GM13976 (cell line): ENCODE measurements around the gene TAF6.

ENCODE experiments used
- DNase-seq: peaks from one replicate; pipeline ENCODE4 v3.0.0; 2012; ENCODE audit warnings: low spot score
- in situ Hi-C: fragments of 300-500 bp; cut with MboI; formaldehyde crosslinking; loops from one replicate; pipeline ENCODE4 v1.12.0; 2022; ENCODE audit warnings: low sequenced_read_pairs, mixed read lengths, inconsistent platforms; ENCODE audit not compliant: unreplicated experiment
- TF ChIP-seq, protein P1 (sequence below): IDR thresholded peaks from 2 replicates; pipeline ENCODE4 v1.5.1; 2012; ENCODE audit warnings: borderline replicate concordance, mild to moderate bottlenecking; ENCODE audit not compliant: insufficient read depth; ENCODE audit errors: extremely low read depth, missing control alignments, control extremely low read depth

TAF6 gene

DNA sequence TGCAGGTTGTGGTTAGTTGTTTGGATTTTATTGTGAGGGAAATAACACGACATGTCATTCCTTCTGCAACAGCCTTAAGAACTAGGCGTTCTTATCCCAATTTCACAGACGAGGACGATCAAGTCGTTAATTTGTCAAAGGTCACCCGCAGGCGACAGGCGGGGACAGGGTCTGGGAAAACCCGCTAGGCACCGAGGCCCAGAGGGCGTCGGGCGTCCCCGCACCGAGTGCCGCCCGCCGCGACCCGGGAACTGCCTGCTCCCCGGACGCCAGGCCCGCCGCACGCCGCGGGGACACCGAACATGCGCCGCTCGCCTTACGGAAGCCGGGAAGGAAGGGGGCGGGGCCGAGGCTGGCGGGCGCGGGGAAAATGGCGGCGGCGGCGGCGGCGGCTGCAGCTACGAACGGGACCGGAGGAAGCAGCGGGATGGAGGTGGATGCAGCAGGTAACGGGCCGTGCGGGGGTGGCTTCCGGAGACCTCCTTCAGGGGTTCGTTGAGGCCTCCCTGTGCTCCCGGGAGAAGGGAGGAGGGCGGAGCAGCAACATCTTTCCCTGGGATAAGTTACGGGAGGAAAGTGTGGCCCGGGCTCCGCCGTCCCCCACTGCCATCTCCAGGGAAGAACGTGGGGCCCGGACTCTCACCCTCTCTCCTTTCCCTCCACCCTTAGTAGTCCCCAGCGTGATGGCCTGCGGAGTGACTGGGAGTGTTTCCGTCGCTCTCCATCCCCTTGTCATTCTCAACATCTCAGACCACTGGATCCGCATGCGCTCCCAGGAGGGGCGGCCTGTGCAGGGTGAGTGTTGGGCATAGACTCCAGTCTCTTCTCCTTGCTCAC is 30.3 kb downstream of the TAF6 start, which contains the start of gene COPS6:
TSS of gene COPS6 (plus strand) at position 349 of the 837 bp plus-strand sequence. CDS start at position 371, 22 bp downstream.
- in situ Hi-C loops, result no loop called here

DNA sequence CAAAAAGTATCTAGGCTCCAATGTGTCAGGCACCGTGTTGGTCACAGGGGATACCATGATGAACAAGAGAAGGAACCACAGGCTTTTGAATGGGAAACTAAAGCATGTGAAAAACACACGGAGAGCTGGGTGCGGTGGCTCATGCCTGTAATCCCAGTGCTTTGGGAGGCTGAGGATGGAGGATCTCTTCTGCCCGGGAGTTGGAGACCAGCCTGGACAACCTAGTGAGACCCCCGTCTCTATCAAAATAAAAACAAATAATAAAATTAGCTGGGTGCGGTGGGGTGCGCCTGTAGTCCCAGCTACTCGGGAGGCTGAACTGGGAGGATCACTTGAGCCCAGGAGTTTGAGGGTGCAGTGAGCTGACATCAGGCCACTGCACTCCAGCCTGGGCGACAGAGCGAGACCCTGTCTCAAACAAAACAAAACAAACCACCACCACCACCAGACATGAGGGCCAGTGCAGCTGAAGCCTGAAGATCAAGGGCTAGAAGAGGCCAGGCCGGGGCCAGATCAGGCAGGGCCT is 31.0 kb downstream of the TAF6 start:
- TF ChIP-seq, protein P1, sequence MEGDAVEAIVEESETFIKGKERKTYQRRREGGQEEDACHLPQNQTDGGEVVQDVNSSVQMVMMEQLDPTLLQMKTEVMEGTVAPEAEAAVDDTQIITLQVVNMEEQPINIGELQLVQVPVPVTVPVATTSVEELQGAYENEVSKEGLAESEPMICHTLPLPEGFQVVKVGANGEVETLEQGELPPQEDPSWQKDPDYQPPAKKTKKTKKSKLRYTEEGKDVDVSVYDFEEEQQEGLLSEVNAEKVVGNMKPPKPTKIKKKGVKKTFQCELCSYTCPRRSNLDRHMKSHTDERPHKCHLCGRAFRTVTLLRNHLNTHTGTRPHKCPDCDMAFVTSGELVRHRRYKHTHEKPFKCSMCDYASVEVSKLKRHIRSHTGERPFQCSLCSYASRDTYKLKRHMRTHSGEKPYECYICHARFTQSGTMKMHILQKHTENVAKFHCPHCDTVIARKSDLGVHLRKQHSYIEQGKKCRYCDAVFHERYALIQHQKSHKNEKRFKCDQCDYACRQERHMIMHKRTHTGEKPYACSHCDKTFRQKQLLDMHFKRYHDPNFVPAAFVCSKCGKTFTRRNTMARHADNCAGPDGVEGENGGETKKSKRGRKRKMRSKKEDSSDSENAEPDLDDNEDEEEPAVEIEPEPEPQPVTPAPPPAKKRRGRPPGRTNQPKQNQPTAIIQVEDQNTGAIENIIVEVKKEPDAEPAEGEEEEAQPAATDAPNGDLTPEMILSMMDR, result no peak
- in situ Hi-C loops, result no loop called here
- DNase-seq, result no peak

More for the DNA sequence above, 30.3 kb downstream of the TAF6 start, which contains the start of gene COPS6:
- DNase-seq, result peak; percentile 91
- TF ChIP-seq, protein P1, result no peak

DNA sequence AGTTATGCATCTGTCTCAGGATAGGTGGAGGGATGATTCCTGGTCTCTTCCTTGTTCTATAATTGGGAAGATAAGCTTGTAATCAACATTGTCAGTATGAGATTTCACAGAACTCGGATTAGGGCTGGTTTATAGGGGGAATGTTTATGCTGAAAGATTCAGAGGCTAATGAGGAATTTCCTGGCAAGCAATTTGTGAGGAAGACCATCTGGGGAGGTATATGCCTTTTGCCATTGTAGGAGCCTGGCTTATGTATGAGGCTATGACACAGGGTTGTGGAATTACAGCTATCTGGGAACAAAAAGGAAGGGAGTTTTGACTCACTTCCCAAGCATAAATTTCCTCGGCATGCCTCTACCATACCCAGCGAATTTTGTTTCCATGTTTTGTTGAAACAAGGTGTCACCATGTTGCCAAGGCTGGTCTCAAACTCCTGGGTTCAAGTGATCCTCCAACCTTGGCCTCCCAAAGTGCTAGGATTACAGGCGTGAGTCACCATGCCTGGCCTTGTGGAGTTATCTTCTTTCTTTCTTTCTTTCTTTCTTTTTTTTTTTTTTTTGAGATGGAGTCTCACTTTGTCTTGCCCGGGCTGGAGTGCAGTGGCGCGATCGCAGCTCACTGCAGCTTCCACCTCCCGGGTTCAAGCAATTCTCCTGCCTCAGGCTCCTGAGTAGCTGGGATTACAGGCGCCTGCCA is 32.0 kb downstream of the TAF6 start:
- TF ChIP-seq, protein P1, result no peak
- in situ Hi-C loops, result no loop called here
- DNase-seq, result no peak

DNA sequence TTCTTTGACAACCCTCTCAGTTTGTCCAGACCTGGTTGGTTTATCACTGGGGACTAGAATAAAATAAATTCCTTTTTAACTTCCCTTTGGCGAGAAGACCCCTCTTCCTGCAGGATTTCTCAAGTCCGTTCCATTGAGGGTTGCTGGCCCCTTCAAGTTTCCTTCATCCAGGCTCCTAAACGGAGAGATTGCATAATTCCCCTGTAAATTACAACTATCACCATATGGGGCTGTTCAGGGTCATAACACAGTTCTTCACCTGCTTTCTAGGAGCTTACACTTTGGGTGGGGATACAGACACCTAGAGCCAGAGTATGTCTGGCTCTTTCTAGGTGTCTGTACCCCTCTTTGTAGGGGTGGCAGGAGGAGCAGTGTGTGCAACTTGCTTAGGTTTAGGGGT is 33.6 kb downstream of the TAF6 start:
- DNase-seq, result no peak
- TF ChIP-seq, protein P1, result no peak
- in situ Hi-C loops, result no loop called here

DNA sequence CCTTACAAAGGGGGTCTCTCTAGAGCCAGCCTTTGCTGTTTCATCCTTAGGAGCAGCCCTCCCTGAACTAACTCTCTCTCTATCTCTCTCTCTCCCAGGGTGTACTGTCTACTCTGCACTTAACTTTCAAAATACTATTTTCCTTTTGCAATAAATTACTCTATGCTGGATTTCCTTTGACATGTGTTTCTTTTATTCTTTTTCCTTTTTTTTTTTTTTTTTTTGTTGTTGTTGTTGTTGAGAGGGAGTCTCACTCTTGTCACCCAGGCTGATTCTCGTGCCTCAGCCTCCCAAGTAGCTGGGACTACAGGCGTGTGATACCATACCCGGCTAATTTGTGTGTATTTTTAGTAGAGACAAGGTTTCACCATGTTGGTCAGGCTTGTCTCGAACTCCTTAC is 36.2 kb downstream of the TAF6 start:
- DNase-seq, result no peak
- TF ChIP-seq, protein P1, result no peak
- in situ Hi-C loops, result no loop called here

DNA sequence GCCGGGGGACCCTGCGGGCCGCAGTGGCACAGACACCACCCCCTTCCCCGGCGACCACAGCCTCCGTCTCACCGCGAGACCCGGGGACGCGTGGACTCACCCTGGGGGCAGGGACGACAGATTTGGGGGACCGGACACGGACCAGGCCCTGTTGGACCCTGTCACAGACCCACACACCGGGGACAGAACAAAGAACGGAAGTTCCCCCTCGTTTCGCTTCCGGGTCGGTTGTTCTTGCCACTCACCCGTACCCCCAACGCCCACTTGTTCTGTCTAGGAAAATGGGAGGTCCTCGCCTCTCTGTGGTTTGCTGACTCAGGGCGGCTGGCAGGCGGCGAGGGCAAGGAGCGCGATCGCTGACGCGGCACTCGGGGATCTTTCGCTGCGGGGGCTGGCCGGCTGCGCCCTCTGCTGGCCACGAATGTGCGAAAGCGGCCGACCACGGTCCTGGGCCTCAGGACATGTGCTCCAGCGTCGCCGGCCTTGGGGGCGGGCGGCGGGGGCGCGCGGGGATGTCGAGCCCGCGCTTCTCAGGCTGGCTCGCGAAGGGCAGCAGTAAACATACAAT is 37.5 kb downstream of the TAF6 start, which contains the start of gene ZNF3:
TSS of gene ZNF3 (minus strand) at position 189 of the 568 bp plus-strand sequence. CDS start 4,366 bp downstream, outside the sequence.
- DNase-seq, result peak; percentile 95
- TF ChIP-seq, protein P1, result peak; percentile 90
- in situ Hi-C loops, result no loop called here
